ELF-1 (cell line): Measurements from ENCODE around the gene TPGS2.
A peak's percentile ranks its signal among the peaks of the same experiment; 100 is the strongest.
"Not testable (repeated sequence)": the region's sequence is repeated elsewhere in the genome, so short reads cannot be mapped to it uniquely, and the experiment has no call there.

Experiments
- DNase-seq: peaks from one replicate; pipeline ENCODE4 v3.0.0-alpha.2; 2016; ENCODE audit warnings: low read depth, low spot score

The TPGS2 gene

GRCh38 chr18:36821681-36822080 is 7.1 kb downstream of the TPGS2 start:
- DNase-seq: no peak

- no peak for DNase-seq
Measured at GRCh38 chr18:36819621-36820020, 9.2 kb downstream of the TPGS2 start.

- no peak for DNase-seq
Measured at GRCh38 chr18:36818652-36819051, 10.2 kb downstream of the TPGS2 start.

GRCh38 chr18:36817039-36817438 is 11.8 kb downstream of the TPGS2 start:
- no peak for DNase-seq

GRCh38 chr18:36816096-36816495 is 12.7 kb downstream of the TPGS2 start:
- not testable (repeated sequence) for DNase-seq

- no peak for DNase-seq
Measured at GRCh38 chr18:36814994-36815393, 13.8 kb downstream of the TPGS2 start.

- no peak for DNase-seq
Measured at GRCh38 chr18:36813824-36814223, 15.0 kb downstream of the TPGS2 start.

GRCh38 chr18:36813101-36813775 is 15.6 kb downstream of the TPGS2 start:
- no peak for DNase-seq

- DNase-seq: no peak
Measured at GRCh38 chr18:36812678-36813077, 16.1 kb downstream of the TPGS2 start.

GRCh38 chr18:36811955-36812354 is 16.8 kb downstream of the TPGS2 start:
- DNase-seq: no peak

GRCh38 chr18:36811430-36811829 is 17.4 kb downstream of the TPGS2 start:
- no peak for DNase-seq

- peak; percentile 30 for DNase-seq
Measured at GRCh38 chr18:36809590-36810381, 19.0 kb downstream of the TPGS2 start.

GRCh38 chr18:36808681-36809080 is 20.1 kb downstream of the TPGS2 start:
- no peak for DNase-seq

- no peak for DNase-seq
Measured at GRCh38 chr18:36805105-36805504, 23.7 kb downstream of the TPGS2 start.

- no peak for DNase-seq
Measured at GRCh38 chr18:36798738-36799473, 29.9 kb downstream of the TPGS2 start.

- no peak for DNase-seq
Measured at GRCh38 chr18:36792634-36793283, 36.0 kb downstream of the TPGS2 start.

GRCh38 chr18:36786686-36787085 is 42.1 kb downstream of the TPGS2 start:
- peak; percentile 33 for DNase-seq

- no peak for DNase-seq
Measured at GRCh38 chr18:36783792-36784191, 45.0 kb downstream of the TPGS2 start.

GRCh38 chr18:36782710-36783109 is 46.1 kb downstream of the TPGS2 start:
- DNase-seq: no peak

- no peak for DNase-seq
Measured at GRCh38 chr18:36780748-36781147, 48.1 kb downstream of the TPGS2 start.

GRCh38 chr18:36777566-36777965 is 51.2 kb downstream of the TPGS2 start:
- no peak for DNase-seq

GRCh38 chr18:36776650-36777049 is 52.2 kb downstream of the TPGS2 start:
- no peak for DNase-seq
